HCT116 (cell line): ENCODE results near the gene GAB2. TPM values are rescaled to one million over a fixed set of nuclear protein-coding genes. Genes with fewer than 3 reads are reported as not detected.

Source experiments
- ATAC-seq: fragments of 200-7000 bp; cut with Tn5 transposase; 2 replicates; pipeline ENCODE4 v1.9.1; 2020; ENCODE audit warnings: mild to moderate bottlenecking, moderate library complexity
- BruUV-seq: library from RNA; stranded (reverse); fragments of 400-500 nt; replicated peaks from 2 replicates; lab custom pipeline; 2021; lab: Mats Ljungman, UMichigan
- CTCF ChIA-PET: fragments of 300-600 bp; sonication (Branson Sonifier 250); formaldehyde crosslinking; loops from one replicate; lab custom pipeline; 2021; ENCODE audit warnings: antibody characterized with exemption; lab: Charles Lee
- POLR2A ChIA-PET: fragments of 300-600, 350-600 bp; sonication (Branson Sonifier 250); formaldehyde crosslinking; loops from one replicate; lab custom pipeline; 2021; ENCODE audit warnings: antibody characterized with exemption; lab: Charles Lee
- RAD21 ChIA-PET, 2 experiments: fragments of 300-600 bp; sonication (Branson Sonifier 250); formaldehyde crosslinking; loops; one replicate each; lab custom pipeline; 2023; ENCODE audit warnings: low total read pairs in 2 of 2; ENCODE audit not compliant: uncharacterized antibody in 2 of 2, unreplicated experiment in 2 of 2, low non-redundant PET in 1 of 2; lab: Charles Lee
- DNase-seq: peaks from one replicate; pipeline ENCODE4 v3.0.0-alpha.2; 2010; ENCODE audit warnings: low read depth, low spot score
- H2AFZ ChIP-seq: fragments of 200-600 bp; shearing (Covaris generic), sonication (generic); 2 replicates; pipeline ENCODE4 v1.6.1; 2017; ENCODE audit warnings: low read depth, mixed run types, mixed read lengths, antibody characterized with exemption, low read length; ENCODE audit not compliant: poor library complexity, severe bottlenecking
- H3K27ac ChIP-seq: 2 replicates; pipeline ENCODE4 v1.5.1; 2012; ENCODE audit warnings: low read depth, low read length
- H3K27me3 ChIP-seq: fragments of 200-600 bp; sonication (generic); 2 replicates; pipeline ENCODE4 v1.6.1; 2016; ENCODE audit warnings: mixed run types, low read length, mixed read lengths; ENCODE audit not compliant: insufficient read depth
- H3K36me3 ChIP-seq, 2 experiments: fragments of 200-500 bp in 1 of 2; fragments of 200-600 bp in 1 of 2; sonication (Bioruptor generic) in 1 of 2; sonication (generic) in 1 of 2; 2 replicates each; pipeline versions ENCODE4 v1.5.1 to v1.6.1; 2014 to 2016; ENCODE audit warnings: low read length in 2 of 2, inconsistent platforms in 1 of 2, mixed read lengths in 1 of 2, mixed run types in 1 of 2; ENCODE audit not compliant: insufficient read depth in 2 of 2, control insufficient read depth in 1 of 2
- H3K4me1 ChIP-seq, 2 experiments: fragments of 200-600 bp in 1 of 2; sonication (generic) in 1 of 2; 2 replicates each; pipeline versions ENCODE4 v1.5.1 to v1.6.1; 2012 to 2017; ENCODE audit warnings: low read length in 2 of 2, inconsistent platforms in 1 of 2, mild to moderate bottlenecking in 1 of 2, mixed read lengths in 1 of 2, mixed run types in 1 of 2, moderate library complexity in 1 of 2; ENCODE audit not compliant: insufficient read depth in 2 of 2, control insufficient read depth in 1 of 2
- H3K4me2 ChIP-seq: fragments of 200-600 bp; sonication (generic); 2 replicates; pipeline ENCODE4 v1.6.1; 2017; ENCODE audit warnings: mixed run types, low read length, mixed read lengths
- H3K4me3 ChIP-seq, 2 experiments: fragments of 200-600 bp in 1 of 2; sonication (generic) in 1 of 2; replicated peaks in 1 of 2; 2 replicates each; pipeline ENCODE4 v1.5.1; 2011 to 2016; ENCODE audit warnings: low read length in 2 of 2, control low read depth in 1 of 2, low read depth in 1 of 2, mild to moderate bottlenecking in 1 of 2, mixed read lengths in 1 of 2, mixed run types in 1 of 2
- H3K79me2 ChIP-seq: fragments of 200-600 bp; sonication (generic); 2 replicates; pipeline ENCODE4 v1.6.1; 2017; ENCODE audit warnings: mild to moderate bottlenecking, mixed run types, low read length, moderate library complexity, mixed read lengths; ENCODE audit not compliant: insufficient read depth
- H3K9ac ChIP-seq: fragments of 200-600 bp; sonication (generic); 2 replicates; pipeline ENCODE4 v1.6.1; 2016; ENCODE audit warnings: low read length, mixed read lengths
- H3K9me2 ChIP-seq: fragments of 200-600 bp; sonication (generic), shearing (Covaris generic); 2 replicates; pipeline ENCODE4 v1.6.1; 2017; ENCODE audit warnings: mixed run types, mild to moderate bottlenecking, moderate library complexity; ENCODE audit not compliant: insufficient read depth
- H3K9me3 ChIP-seq, 2 experiments: fragments of 200-500 bp in 1 of 2; fragments of 200-600 bp in 1 of 2; sonication (Bioruptor generic) in 1 of 2; sonication (generic) in 1 of 2; 2 replicates each; pipeline ENCODE4 v1.6.1; 2014 to 2017; ENCODE audit warnings: low read length in 2 of 2, mixed read lengths in 2 of 2, inconsistent platforms in 1 of 2, low read depth in 1 of 2, mild to moderate bottlenecking in 1 of 2, mixed run types in 1 of 2, moderate library complexity in 1 of 2; ENCODE audit not compliant: control insufficient read depth in 1 of 2, insufficient read depth in 1 of 2
- H4K20me1 ChIP-seq: fragments of 200-600 bp; sonication (generic), shearing (Covaris generic); 2 replicates; pipeline ENCODE4 v1.6.1; 2017; ENCODE audit warnings: mixed run types, mild to moderate bottlenecking, moderate library complexity; ENCODE audit not compliant: insufficient read depth
- CBX3 ChIP-seq: IDR thresholded peaks from 2 replicates; pipeline ENCODE4 v1.6.1; 2012; ENCODE audit warnings: low read depth
- EGR1 ChIP-seq: IDR thresholded peaks from 2 replicates; pipeline ENCODE4 v1.6.1; 2012; ENCODE audit warnings: low read depth
- ELF1 ChIP-seq: IDR thresholded peaks from 2 replicates; pipeline ENCODE4 v1.6.1; 2012; ENCODE audit warnings: low read depth, borderline replicate concordance
- EZH2 ChIP-seq: fragments of 200-600 bp; sonication (generic); IDR thresholded peaks from 2 replicates; pipeline ENCODE4 v1.6.1; 2017; ENCODE audit warnings: antibody characterized with exemption, mixed run types
- EZH2phosphoT487 ChIP-seq: fragments of 200-600 bp; IDR thresholded peaks from 2 replicates; pipeline ENCODE4 v1.6.1; 2018; ENCODE audit warnings: antibody characterized with exemption, borderline replicate concordance
- FOSL1 ChIP-seq: IDR thresholded peaks from 2 replicates; pipeline ENCODE4 v1.6.1; 2012; ENCODE audit warnings: low read depth
- POLR2A ChIP-seq: IDR thresholded peaks from 2 replicates; pipeline ENCODE4 v1.7.0; 2011; ENCODE audit warnings: borderline replicate concordance; ENCODE audit not compliant: insufficient read depth, insufficient read length; ENCODE audit errors: extremely low read depth
- POLR2AphosphoS5 ChIP-seq: IDR thresholded peaks from 2 replicates; pipeline ENCODE4 v1.6.1; 2011; ENCODE audit warnings: mild to moderate bottlenecking, low read depth, low read length, moderate library complexity
- SIN3A ChIP-seq: IDR thresholded peaks from 2 replicates; pipeline ENCODE4 v1.6.1; 2012; ENCODE audit warnings: low read depth
- SP1 ChIP-seq: IDR thresholded peaks from 2 replicates; pipeline ENCODE4 v1.6.1; 2012; ENCODE audit warnings: low read depth
- SRF ChIP-seq: IDR thresholded peaks from 2 replicates; pipeline ENCODE4 v1.6.1; 2012; ENCODE audit warnings: low read depth
- YY1 ChIP-seq: IDR thresholded peaks from 2 replicates; pipeline ENCODE4 v1.6.1; 2011; ENCODE audit warnings: low read length, low read depth, moderate library complexity, mild to moderate bottlenecking; ENCODE audit not compliant: insufficient replicate concordance; ENCODE audit errors: extremely low read depth
- ZFX ChIP-seq: fragments of 450-650 bp; IDR thresholded peaks from 2 replicates; pipeline ENCODE4 v1.6.1; 2017
- ZNF274 ChIP-seq: fragments of 200-500 bp; sonication (Bioruptor generic); IDR thresholded peaks from 2 replicates; pipeline ENCODE4 v1.6.1; 2014; ENCODE audit warnings: mild to moderate bottlenecking, low read depth, low read length, inconsistent platforms
- intact Hi-C: fragments of 100-400 bp; cut with micrococcal nuclease; formaldehyde crosslinking; loops from 2 replicates; pipeline ENCODE4 v1.10.0; 2022
- total RNA-seq: library from RNA; stranded (reverse); gene quantifications from one replicate; pipeline ENCODE4 v1.2.1, GENCODE V29; 2021; ENCODE audit not compliant: unreplicated experiment
- TF ChIP-seq, protein P1 (sequence below): IDR thresholded peaks from 2 replicates; pipeline ENCODE4 v1.6.1; 2012
- TF ChIP-seq, protein P2 (sequence below): IDR thresholded peaks from 2 replicates; pipeline ENCODE4 v1.6.1; 2011; ENCODE audit warnings: mild to moderate bottlenecking, low read length, moderate library complexity; ENCODE audit not compliant: insufficient replicate concordance; ENCODE audit errors: extremely low read depth
- TF ChIP-seq, protein P3 (sequence below): IDR thresholded peaks from 2 replicates; pipeline ENCODE4 v1.6.1; 2012; ENCODE audit warnings: low read depth
- TF ChIP-seq, protein P4 (sequence below): IDR thresholded peaks from 2 replicates; pipeline ENCODE4 v1.6.1; 2012

GAB2 gene
- total RNA-seq, 1 experiment from 2014 or later = 1.9 TPM

DNA sequence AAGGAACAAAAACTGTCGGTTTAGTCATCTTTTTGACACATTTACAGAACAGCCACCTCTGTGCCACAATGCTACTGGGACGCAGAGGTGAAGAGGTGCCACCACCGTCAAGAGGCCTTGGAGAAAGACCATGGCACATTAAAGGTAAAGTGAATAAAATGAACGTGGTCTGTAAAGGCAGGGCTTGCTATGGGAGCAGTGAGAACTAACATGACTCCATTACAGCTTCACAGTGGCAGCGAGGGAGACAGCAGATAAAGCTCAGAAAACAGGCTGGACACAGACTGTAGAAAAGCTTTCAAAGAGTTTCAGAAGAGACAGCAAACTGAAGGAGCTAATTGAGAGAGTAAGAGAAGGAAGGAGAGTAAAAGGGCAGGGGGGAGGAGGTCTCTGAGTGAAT, 102.9 kb downstream of the GAB2 start:
- no peak for ATAC-seq
- Histone ChIP-seq H3K9me2 (no peaks in the 10 kb centered on the region), H4K20me1 (no peaks in the 10 kb centered on the region), H3K4me1 (peaks cover 0 to 5% of the 10 kb centered on the region in 2 experiments; a peak in 1 of 4 replicates), H3K9ac (no peak overlapping the region), H3K27ac (no peak overlapping the region), H3K4me2 (no peak overlapping the region), H3K9me3 (no peaks in the 10 kb centered on the region), H3K4me3 (no peak overlapping the region), H3K27me3 (no peaks in the 10 kb centered on the region), H3K36me3 (no peaks in the 10 kb centered on the region), H2AFZ (no peak overlapping the region), H3K79me2 (no peaks in the 10 kb centered on the region)
- ChIA-PET CTCF (no interaction called here), RAD21 (no interaction called here), POLR2A (no interaction called here)
- BruUV-seq = no TSS peak
- intact Hi-C loops = no loop called here
- TF ChIP-seq FOSL1 = no peak
- no peak for TF ChIP-seq POLR2A
- TF ChIP-seq YY1 = no peak
- TF ChIP-seq, protein P1, sequence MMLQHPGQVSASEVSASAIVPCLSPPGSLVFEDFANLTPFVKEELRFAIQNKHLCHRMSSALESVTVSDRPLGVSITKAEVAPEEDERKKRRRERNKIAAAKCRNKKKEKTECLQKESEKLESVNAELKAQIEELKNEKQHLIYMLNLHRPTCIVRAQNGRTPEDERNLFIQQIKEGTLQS = no peak
- no peak for TF ChIP-seq EZH2
- TF ChIP-seq ZFX = no peak
- TF ChIP-seq, protein P2, sequence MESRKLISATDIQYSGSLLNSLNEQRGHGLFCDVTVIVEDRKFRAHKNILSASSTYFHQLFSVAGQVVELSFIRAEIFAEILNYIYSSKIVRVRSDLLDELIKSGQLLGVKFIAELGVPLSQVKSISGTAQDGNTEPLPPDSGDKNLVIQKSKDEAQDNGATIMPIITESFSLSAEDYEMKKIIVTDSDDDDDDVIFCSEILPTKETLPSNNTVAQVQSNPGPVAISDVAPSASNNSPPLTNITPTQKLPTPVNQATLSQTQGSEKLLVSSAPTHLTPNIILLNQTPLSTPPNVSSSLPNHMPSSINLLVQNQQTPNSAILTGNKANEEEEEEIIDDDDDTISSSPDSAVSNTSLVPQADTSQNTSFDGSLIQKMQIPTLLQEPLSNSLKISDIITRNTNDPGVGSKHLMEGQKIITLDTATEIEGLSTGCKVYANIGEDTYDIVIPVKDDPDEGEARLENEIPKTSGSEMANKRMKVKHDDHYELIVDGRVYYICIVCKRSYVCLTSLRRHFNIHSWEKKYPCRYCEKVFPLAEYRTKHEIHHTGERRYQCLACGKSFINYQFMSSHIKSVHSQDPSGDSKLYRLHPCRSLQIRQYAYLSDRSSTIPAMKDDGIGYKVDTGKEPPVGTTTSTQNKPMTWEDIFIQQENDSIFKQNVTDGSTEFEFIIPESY = no peak
- TF ChIP-seq EGR1 = no peak
- TF ChIP-seq SP1 = no peak
- TF ChIP-seq SRF = no peak
- no peak for TF ChIP-seq CBX3
- no peak for TF ChIP-seq EZH2phosphoT487
- TF ChIP-seq ZNF274 = no peak
- TF ChIP-seq POLR2AphosphoS5 = no peak
- TF ChIP-seq SIN3A = no peak
- TF ChIP-seq, protein P3, sequence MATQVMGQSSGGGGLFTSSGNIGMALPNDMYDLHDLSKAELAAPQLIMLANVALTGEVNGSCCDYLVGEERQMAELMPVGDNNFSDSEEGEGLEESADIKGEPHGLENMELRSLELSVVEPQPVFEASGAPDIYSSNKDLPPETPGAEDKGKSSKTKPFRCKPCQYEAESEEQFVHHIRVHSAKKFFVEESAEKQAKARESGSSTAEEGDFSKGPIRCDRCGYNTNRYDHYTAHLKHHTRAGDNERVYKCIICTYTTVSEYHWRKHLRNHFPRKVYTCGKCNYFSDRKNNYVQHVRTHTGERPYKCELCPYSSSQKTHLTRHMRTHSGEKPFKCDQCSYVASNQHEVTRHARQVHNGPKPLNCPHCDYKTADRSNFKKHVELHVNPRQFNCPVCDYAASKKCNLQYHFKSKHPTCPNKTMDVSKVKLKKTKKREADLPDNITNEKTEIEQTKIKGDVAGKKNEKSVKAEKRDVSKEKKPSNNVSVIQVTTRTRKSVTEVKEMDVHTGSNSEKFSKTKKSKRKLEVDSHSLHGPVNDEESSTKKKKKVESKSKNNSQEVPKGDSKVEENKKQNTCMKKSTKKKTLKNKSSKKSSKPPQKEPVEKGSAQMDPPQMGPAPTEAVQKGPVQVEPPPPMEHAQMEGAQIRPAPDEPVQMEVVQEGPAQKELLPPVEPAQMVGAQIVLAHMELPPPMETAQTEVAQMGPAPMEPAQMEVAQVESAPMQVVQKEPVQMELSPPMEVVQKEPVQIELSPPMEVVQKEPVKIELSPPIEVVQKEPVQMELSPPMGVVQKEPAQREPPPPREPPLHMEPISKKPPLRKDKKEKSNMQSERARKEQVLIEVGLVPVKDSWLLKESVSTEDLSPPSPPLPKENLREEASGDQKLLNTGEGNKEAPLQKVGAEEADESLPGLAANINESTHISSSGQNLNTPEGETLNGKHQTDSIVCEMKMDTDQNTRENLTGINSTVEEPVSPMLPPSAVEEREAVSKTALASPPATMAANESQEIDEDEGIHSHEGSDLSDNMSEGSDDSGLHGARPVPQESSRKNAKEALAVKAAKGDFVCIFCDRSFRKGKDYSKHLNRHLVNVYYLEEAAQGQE = no peak
- TF ChIP-seq ELF1 = no peak
- TF ChIP-seq, protein P4, sequence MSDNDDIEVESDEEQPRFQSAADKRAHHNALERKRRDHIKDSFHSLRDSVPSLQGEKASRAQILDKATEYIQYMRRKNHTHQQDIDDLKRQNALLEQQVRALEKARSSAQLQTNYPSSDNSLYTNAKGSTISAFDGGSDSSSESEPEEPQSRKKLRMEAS = no peak
- DNase-seq = no peak
